HEK293 (cell line): ENCODE results near the gene RBM10.
A peak's percentile ranks its signal among the peaks of the same experiment; 100 is the strongest.

ENCODE experiments used
- CTCF ChIA-PET: fragments of 350-600 bp; formaldehyde crosslinking; extraction: SDS; loops from one replicate; lab custom pipeline; 2021; ENCODE audit warnings: antibody characterized with exemption; lab: Yijun Ruan, JAX
- POLR2A ChIA-PET: fragments of 300-600 bp; formaldehyde crosslinking; extraction: SDS; loops from one replicate; lab custom pipeline; 2020; ENCODE audit warnings: antibody characterized with exemption, inconsistent platforms; lab: Yijun Ruan, JAX
- H3K27ac ChIP-seq: fragments of 200-500 bp; sonication (Bioruptor generic); 2 replicates; pipeline ENCODE4 v1.5.1; 2014; ENCODE audit warnings: low read depth, low read length, control low read depth, inconsistent platforms; ENCODE audit errors: extremely low read depth
- H3K36me3 ChIP-seq, 2 experiments: fragments of 200-500 bp in 1 of 2; sonication (Bioruptor generic) in 1 of 2; 1 replicate in 1 of 2; 2 replicates in 1 of 2; pipeline ENCODE4 v1.5.1; 2014 to 2017; ENCODE audit warnings: inconsistent platforms in 2 of 2, low read length in 2 of 2; ENCODE audit not compliant: control insufficient read depth in 2 of 2, insufficient read depth in 1 of 2
- H3K4me1 ChIP-seq: fragments of 200-500 bp; sonication (Bioruptor generic); 2 replicates; pipeline ENCODE4 v1.5.1; 2014; ENCODE audit warnings: mild to moderate bottlenecking, low read length, inconsistent platforms; ENCODE audit not compliant: control insufficient read depth, insufficient read depth
- H3K4me3 ChIP-seq: 2 replicates; pipeline ENCODE4 v1.5.1; 2011; ENCODE audit warnings: low read depth, mild to moderate bottlenecking, control low read depth, low read length, moderate library complexity
- H3K9me3 ChIP-seq: fragments of 200-500 bp; sonication (Bioruptor generic); 2 replicates; pipeline ENCODE4 v1.5.1; 2014; ENCODE audit warnings: low read depth, low read length, inconsistent platforms; ENCODE audit not compliant: control insufficient read depth, insufficient read depth
- AEBP2 ChIP-seq: fragments of 450-650 bp; formaldehyde crosslinking; IDR thresholded peaks from 2 replicates; pipeline ENCODE4 v1.5.1; 2016; ENCODE audit warnings: missing biosample characterization, missing genetic modification characterization, borderline replicate concordance
- EGR2 ChIP-seq: fragments of 450-650 bp; formaldehyde crosslinking; IDR thresholded peaks from 2 replicates; pipeline ENCODE4 v1.5.1; 2016; ENCODE audit warnings: low read depth, missing biosample characterization, missing genetic modification characterization
- HOXD13 ChIP-seq: sonication (generic); formaldehyde crosslinking; IDR thresholded peaks from 2 replicates; pipeline ENCODE4 v1.8.0; 2022; ENCODE audit warnings: missing genetic modification reagents, borderline replicate concordance
- PRDM6 ChIP-seq: fragments of 450-650 bp; formaldehyde crosslinking; IDR thresholded peaks from 2 replicates; pipeline ENCODE4 v1.5.1; 2017; ENCODE audit warnings: missing biosample characterization, missing genetic modification characterization
- REST ChIP-seq: fragments of 450-650 bp; formaldehyde crosslinking; IDR thresholded peaks from 2 replicates; pipeline ENCODE4 v1.5.1; 2016; ENCODE audit warnings: missing biosample characterization, missing genetic modification characterization
- ZBTB1 ChIP-seq: fragments of 450-650 bp; formaldehyde crosslinking; IDR thresholded peaks from 2 replicates; pipeline ENCODE4 v1.5.1; 2016; ENCODE audit warnings: missing biosample characterization, missing genetic modification characterization
- ZBTB20 ChIP-seq: fragments of 450-650 bp; formaldehyde crosslinking; IDR thresholded peaks from 2 replicates; pipeline ENCODE4 v1.5.1; 2016; ENCODE audit warnings: missing biosample characterization, missing genetic modification characterization
- ZFHX2 ChIP-seq: fragments of 450-650 bp; formaldehyde crosslinking; conservative IDR thresholded peaks from 2 replicates; pipeline ENCODE4 v1.5.1; 2016; ENCODE audit warnings: missing biosample characterization, missing genetic modification characterization
- ZFP37 ChIP-seq: fragments of 450-650 bp; formaldehyde crosslinking; IDR thresholded peaks from 2 replicates; pipeline ENCODE4 v1.5.1; 2016; ENCODE audit warnings: missing biosample characterization, missing genetic modification characterization
- ZNF121 ChIP-seq: fragments of 450-650 bp; formaldehyde crosslinking; IDR thresholded peaks from 2 replicates; pipeline ENCODE4 v1.5.1; 2016; ENCODE audit warnings: missing biosample characterization, missing genetic modification characterization
- ZNF366 ChIP-seq: fragments of 450-650 bp; formaldehyde crosslinking; conservative IDR thresholded peaks from 2 replicates; pipeline ENCODE4 v1.5.1; 2016; ENCODE audit warnings: missing biosample characterization, missing genetic modification characterization
- ZNF658 ChIP-seq: fragments of 450-650 bp; formaldehyde crosslinking; IDR thresholded peaks from 2 replicates; pipeline ENCODE4; 2016; ENCODE audit warnings: missing biosample characterization, missing genetic modification characterization
- ZNF660 ChIP-seq: fragments of 450-650 bp; IDR thresholded peaks from 2 replicates; pipeline ENCODE4 v1.5.1; 2018; ENCODE audit warnings: missing biosample characterization, mild to moderate bottlenecking, missing genetic modification characterization
- ZNF747 ChIP-seq: fragments of 450-650 bp; formaldehyde crosslinking; IDR thresholded peaks from 2 replicates; pipeline ENCODE4 v1.5.1; 2016; ENCODE audit warnings: missing biosample characterization, missing genetic modification characterization
- ZNF76 ChIP-seq: fragments of 450-650 bp; formaldehyde crosslinking; IDR thresholded peaks from 2 replicates; pipeline ENCODE4; 2016; ENCODE audit warnings: low read depth, missing biosample characterization, missing genetic modification characterization, borderline replicate concordance
- ZNF768 ChIP-seq: fragments of 450-650 bp; formaldehyde crosslinking; IDR thresholded peaks from 2 replicates; pipeline ENCODE4 v1.5.1; 2018; ENCODE audit warnings: missing biosample characterization, mild to moderate bottlenecking, missing genetic modification characterization
- TF ChIP-seq, protein P1 (sequence below): fragments of 450-650 bp; formaldehyde crosslinking; IDR thresholded peaks from 2 replicates; pipeline ENCODE4 v1.5.1; 2016; ENCODE audit warnings: missing biosample characterization, missing genetic modification characterization
- TF ChIP-seq, protein P2 (sequence below): fragments of 450-650 bp; formaldehyde crosslinking; conservative IDR thresholded peaks from 2 replicates; pipeline ENCODE4 v1.5.1; 2016; ENCODE audit warnings: low read depth, missing biosample characterization, missing genetic modification characterization

The RBM10 gene

GRCh38 chrX:47098338-47099094 is 46.5 kb upstream of the RBM10 start:
- H3K9me3 ChIP-seq: no peaks in the 10 kb centered on the region
- TF ChIP-seq ZNF660 (tag by site-specific recombination) (no peak), REST (tag by site-specific recombination) (peak; percentile 86)
- H3K4me1 ChIP-seq: no peaks in the 10 kb centered on the region
- no peaks in the 10 kb centered on the region for H3K36me3 ChIP-seq
- CTCF ChIA-PET: interaction anchor here (0.9 to 1.2 kb wide), 2 partner anchors 25 to 195 kb away, joined by 3 read pairs; no protein-coding TSS in a partner anchor
- no peak overlapping the region for H3K4me3 ChIP-seq
- POLR2A ChIA-PET: no interaction called here
- H3K27ac ChIP-seq: no peak overlapping the region

DNA sequence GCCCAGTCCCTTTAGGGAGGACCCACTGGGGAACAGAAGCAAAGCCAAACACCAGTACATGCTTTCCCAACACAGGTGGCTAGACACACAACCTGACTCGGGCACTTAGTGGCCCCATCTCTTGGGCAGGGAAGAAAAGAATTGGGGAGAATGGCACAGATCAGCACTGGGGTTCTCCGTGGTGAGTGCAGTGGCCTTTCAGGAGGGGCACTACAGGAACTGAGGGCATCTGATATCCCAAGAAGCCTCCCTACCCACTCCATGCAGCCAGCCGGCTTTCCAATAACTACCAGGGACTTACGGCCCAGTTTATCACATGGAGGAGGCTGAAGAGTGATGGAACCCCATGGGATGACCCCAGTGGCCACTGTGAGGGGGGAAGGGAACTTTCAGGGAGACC is 43.8 kb upstream of the RBM10 start:
- TF ChIP-seq ZBTB1 (no peak), EGR2 (no peak), ZNF658 (tag by site-specific recombination) (no peak), AEBP2 (tag by site-specific recombination) (no peak), ZFHX2 (tag by site-specific recombination) (no peak), ZBTB20 (tag by site-specific recombination) (no peak), ZNF76 (tag by site-specific recombination) (no peak), ZNF768 (tag by site-specific recombination) (no peak), PRDM6 (tag by site-specific recombination) (no peak), HOXD13 (CRISPR knock-in tag) (no peak), ZNF366 (tag by site-specific recombination) (no peak), ZNF121 (tag by site-specific recombination) (no peak), ZFP37 (tag by site-specific recombination) (no peak), ZNF747 (tag by site-specific recombination) (no peak)
- TF ChIP-seq, protein P1, sequence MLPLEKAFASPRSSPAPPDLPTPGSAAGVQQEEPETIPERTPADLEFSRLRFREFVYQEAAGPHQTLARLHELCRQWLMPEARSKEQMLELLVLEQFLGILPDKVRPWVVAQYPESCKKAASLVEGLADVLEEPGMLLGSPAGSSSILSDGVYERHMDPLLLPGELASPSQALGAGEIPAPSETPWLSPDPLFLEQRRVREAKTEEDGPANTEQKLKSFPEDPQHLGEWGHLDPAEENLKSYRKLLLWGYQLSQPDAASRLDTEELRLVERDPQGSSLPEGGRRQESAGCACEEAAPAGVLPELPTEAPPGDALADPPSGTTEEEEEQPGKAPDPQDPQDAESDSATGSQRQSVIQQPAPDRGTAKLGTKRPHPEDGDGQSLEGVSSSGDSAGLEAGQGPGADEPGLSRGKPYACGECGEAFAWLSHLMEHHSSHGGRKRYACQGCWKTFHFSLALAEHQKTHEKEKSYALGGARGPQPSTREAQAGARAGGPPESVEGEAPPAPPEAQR: no peak
- TF ChIP-seq, protein P2, sequence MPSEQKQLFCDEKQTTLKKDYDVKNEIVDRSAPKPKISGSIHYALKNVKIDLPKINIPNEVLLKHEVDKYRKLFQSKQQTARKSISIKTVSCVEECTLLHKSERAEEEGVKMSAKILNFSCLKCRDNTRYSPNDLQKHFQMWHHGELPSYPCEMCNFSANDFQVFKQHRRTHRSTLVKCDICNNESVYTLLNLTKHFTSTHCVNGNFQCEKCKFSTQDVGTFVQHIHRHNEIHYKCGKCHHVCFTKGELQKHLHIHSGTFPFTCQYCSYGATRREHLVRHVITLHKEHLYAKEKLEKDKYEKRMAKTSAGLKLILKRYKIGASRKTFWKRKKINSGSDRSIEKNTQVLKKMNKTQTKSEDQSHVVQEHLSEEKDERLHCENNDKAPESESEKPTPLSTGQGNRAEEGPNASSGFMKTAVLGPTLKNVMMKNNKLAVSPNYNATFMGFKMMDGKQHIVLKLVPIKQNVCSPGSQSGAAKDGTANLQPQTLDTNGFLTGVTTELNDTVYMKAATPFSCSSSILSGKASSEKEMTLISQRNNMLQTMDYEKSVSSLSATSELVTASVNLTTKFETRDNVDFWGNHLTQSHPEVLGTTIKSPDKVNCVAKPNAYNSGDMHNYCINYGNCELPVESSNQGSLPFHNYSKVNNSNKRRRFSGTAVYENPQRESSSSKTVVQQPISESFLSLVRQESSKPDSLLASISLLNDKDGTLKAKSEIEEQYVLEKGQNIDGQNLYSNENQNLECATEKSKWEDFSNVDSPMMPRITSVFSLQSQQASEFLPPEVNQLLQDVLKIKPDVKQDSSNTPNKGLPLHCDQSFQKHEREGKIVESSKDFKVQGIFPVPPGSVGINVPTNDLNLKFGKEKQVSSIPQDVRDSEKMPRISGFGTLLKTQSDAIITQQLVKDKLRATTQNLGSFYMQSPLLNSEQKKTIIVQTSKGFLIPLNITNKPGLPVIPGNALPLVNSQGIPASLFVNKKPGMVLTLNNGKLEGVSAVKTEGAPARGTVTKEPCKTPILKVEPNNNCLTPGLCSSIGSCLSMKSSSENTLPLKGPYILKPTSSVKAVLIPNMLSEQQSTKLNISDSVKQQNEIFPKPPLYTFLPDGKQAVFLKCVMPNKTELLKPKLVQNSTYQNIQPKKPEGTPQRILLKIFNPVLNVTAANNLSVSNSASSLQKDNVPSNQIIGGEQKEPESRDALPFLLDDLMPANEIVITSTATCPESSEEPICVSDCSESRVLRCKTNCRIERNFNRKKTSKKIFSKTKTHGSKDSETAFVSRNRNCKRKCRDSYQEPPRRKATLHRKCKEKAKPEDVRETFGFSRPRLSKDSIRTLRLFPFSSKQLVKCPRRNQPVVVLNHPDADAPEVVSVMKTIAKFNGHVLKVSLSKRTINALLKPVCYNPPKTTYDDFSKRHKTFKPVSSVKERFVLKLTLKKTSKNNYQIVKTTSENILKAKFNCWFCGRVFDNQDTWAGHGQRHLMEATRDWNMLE (tag by site-specific recombination): no peak
- no peaks in the 10 kb centered on the region for H3K36me3 ChIP-seq
- H3K27ac ChIP-seq: no peak overlapping the region
- ChIA-PET POLR2A (no interaction called here), CTCF (interaction anchor here (0.9 to 1.0 kb wide), 2 partner anchors 8 to 284 kb away, joined by 3 to 4 read pairs; no protein-coding TSS in a partner anchor)
- no peaks in the 10 kb centered on the region for H3K4me1 ChIP-seq
- H3K4me3 ChIP-seq: no peak overlapping the region
- no peaks in the 10 kb centered on the region for H3K9me3 ChIP-seq
